ENCODE data around the gene MALT1.

The MALT1 gene

GRCh38 chr18:58723810-58724602, 52.7 kb downstream of the MALT1 start:
- TF ChIP-seq HDGF (IDR thresholded peaks at IDR 0.05; ENCODE audit: borderline replicate concordance) = no peak
- TF ChIP-seq TARDBP (IDR thresholded peaks at IDR 0.05) = no peak
- no peak for TF ChIP-seq ELF4 (IDR thresholded peaks at IDR 0.05)
- TF ChIP-seq FOXA1 (IDR thresholded peaks at IDR 0.05) = no peak
- no peak for TF ChIP-seq FOXK2 (IDR thresholded peaks at IDR 0.05)
- no peak for TF ChIP-seq SP1 (IDR thresholded peaks at IDR 0.05)
- TF ChIP-seq CTBP1 (IDR thresholded peaks at IDR 0.05; ENCODE audit: borderline replicate concordance) = no peak
- TF ChIP-seq ARNT (IDR thresholded peaks at IDR 0.05) = no peak
- no peak for TF ChIP-seq L3MBTL2 (conservative IDR thresholded peaks at IDR 0.05)
- TF ChIP-seq NFRKB (IDR thresholded peaks at IDR 0.05) = no peak
- TF ChIP-seq ZNF384 (IDR thresholded peaks at IDR 0.05) = no peak
- TF ChIP-seq BHLHE40 (IDR thresholded peaks at IDR 0.05; ENCODE audit: borderline replicate concordance) = no peak
- no peak for TF ChIP-seq LEF1 (IDR thresholded peaks at IDR 0.05; ENCODE audit: borderline replicate concordance)
- DNase-seq (ENCODE audit: extremely low spot score) = no peak
- POLR2A ChIA-PET = no interaction called here
- CTCF ChIA-PET = interaction anchor here (1.0 kb wide), 1 partner anchor 85 kb away, joined by 3 read pairs; no protein-coding TSS in a partner anchor

DNA sequence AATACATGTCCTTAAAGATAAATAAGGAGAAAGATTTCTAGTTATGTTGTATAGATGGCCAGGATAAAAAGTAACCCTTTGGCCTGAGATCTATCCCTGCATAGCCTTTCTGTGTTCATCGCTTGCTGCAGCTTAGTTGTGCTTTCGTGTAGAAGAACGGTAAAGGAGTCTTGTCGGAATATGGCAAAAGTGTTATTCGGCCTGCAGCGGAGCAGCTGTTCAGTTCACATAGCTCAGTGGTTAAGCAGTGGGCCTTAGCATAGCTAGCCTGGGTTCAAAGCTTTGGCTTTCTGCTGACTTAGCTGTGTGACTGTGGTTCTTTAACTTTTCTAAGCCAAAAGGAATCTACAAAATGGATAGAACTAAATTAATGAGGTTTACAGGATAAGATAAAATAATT, 55.4 kb downstream of the MALT1 start:
- CTCF ChIA-PET = no interaction called here
- TF ChIP-seq SP1 (IDR thresholded peaks at IDR 0.05) (no peak), ZNF384 (IDR thresholded peaks at IDR 0.05) (no peak), HDGF (IDR thresholded peaks at IDR 0.05; ENCODE audit: borderline replicate concordance) (no peak), L3MBTL2 (conservative IDR thresholded peaks at IDR 0.05) (no peak)
- POLR2A ChIA-PET = no interaction called here
- DNase-seq (ENCODE audit: extremely low spot score) = no peak

- TF ChIP-seq ARNT (IDR thresholded peaks at IDR 0.05) (no peak), FOXK2 (IDR thresholded peaks at IDR 0.05) (no peak), ZNF384 (IDR thresholded peaks at IDR 0.05) (no peak), ELF4 (IDR thresholded peaks at IDR 0.05) (no peak), SUZ12 (IDR thresholded peaks at IDR 0.05) (no peak), NFRKB (IDR thresholded peaks at IDR 0.05) (no peak), FOXM1 (IDR thresholded peaks at IDR 0.05; ENCODE audit: borderline replicate concordance) (no peak), LEF1 (IDR thresholded peaks at IDR 0.05; ENCODE audit: borderline replicate concordance) (no peak), CTBP1 (IDR thresholded peaks at IDR 0.05; ENCODE audit: borderline replicate concordance) (no peak), FOXA1 (IDR thresholded peaks at IDR 0.05) (no peak), SP1 (IDR thresholded peaks at IDR 0.05) (no peak), TARDBP (IDR thresholded peaks at IDR 0.05) (no peak), L3MBTL2 (conservative IDR thresholded peaks at IDR 0.05) (no peak), BHLHE40 (IDR thresholded peaks at IDR 0.05; ENCODE audit: borderline replicate concordance) (no peak), HDGF (IDR thresholded peaks at IDR 0.05; ENCODE audit: borderline replicate concordance) (no peak)
- TF ChIP-seq, protein P1, sequence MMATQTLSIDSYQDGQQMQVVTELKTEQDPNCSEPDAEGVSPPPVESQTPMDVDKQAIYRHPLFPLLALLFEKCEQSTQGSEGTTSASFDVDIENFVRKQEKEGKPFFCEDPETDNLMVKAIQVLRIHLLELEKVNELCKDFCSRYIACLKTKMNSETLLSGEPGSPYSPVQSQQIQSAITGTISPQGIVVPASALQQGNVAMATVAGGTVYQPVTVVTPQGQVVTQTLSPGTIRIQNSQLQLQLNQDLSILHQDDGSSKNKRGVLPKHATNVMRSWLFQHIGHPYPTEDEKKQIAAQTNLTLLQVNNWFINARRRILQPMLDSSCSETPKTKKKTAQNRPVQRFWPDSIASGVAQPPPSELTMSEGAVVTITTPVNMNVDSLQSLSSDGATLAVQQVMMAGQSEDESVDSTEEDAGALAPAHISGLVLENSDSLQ (IDR thresholded peaks at IDR 0.05) = no peak
- DNase-seq (ENCODE audit: extremely low spot score) = no peak
- ChIA-PET POLR2A (no interaction called here), CTCF (no interaction called here)
These were observed 56.7 kb downstream of the MALT1 start for GRCh38 chr18:58727776-58728500.

- POLR2A ChIA-PET = no interaction called here
- DNase-seq (ENCODE audit: extremely low spot score) = no peak
- TF ChIP-seq HDGF (IDR thresholded peaks at IDR 0.05; ENCODE audit: borderline replicate concordance) (no peak), FOXA1 (IDR thresholded peaks at IDR 0.05) (no peak), LEF1 (IDR thresholded peaks at IDR 0.05; ENCODE audit: borderline replicate concordance) (no peak), BHLHE40 (IDR thresholded peaks at IDR 0.05; ENCODE audit: borderline replicate concordance) (no peak), CTBP1 (IDR thresholded peaks at IDR 0.05; ENCODE audit: borderline replicate concordance) (no peak), SP1 (IDR thresholded peaks at IDR 0.05) (no peak), FOXM1 (IDR thresholded peaks at IDR 0.05; ENCODE audit: borderline replicate concordance) (no peak), L3MBTL2 (conservative IDR thresholded peaks at IDR 0.05) (no peak), ARNT (IDR thresholded peaks at IDR 0.05) (no peak), ZNF384 (IDR thresholded peaks at IDR 0.05) (no peak), ELF4 (IDR thresholded peaks at IDR 0.05) (no peak)
- CTCF ChIA-PET = no interaction called here
These were observed 57.5 kb downstream of the MALT1 start for GRCh38 chr18:58728719-58729118.

GRCh38 chr18:58730618-58731017, 59.4 kb downstream of the MALT1 start:
- ChIA-PET POLR2A (no interaction called here), CTCF (no interaction called here)
- TF ChIP-seq HDGF (IDR thresholded peaks at IDR 0.05; ENCODE audit: borderline replicate concordance) (no peak), LEF1 (IDR thresholded peaks at IDR 0.05; ENCODE audit: borderline replicate concordance) (no peak), ZNF384 (IDR thresholded peaks at IDR 0.05) (no peak), L3MBTL2 (conservative IDR thresholded peaks at IDR 0.05) (no peak), CTBP1 (IDR thresholded peaks at IDR 0.05; ENCODE audit: borderline replicate concordance) (no peak), NFRKB (IDR thresholded peaks at IDR 0.05) (no peak), SUZ12 (IDR thresholded peaks at IDR 0.05) (no peak), FOXM1 (IDR thresholded peaks at IDR 0.05; ENCODE audit: borderline replicate concordance) (no peak), BHLHE40 (IDR thresholded peaks at IDR 0.05; ENCODE audit: borderline replicate concordance) (no peak), FOXA1 (IDR thresholded peaks at IDR 0.05) (no peak), FOXK2 (IDR thresholded peaks at IDR 0.05) (no peak), TARDBP (IDR thresholded peaks at IDR 0.05) (no peak), ELF4 (IDR thresholded peaks at IDR 0.05) (no peak), SP1 (IDR thresholded peaks at IDR 0.05) (no peak), ARNT (IDR thresholded peaks at IDR 0.05) (no peak)
- TF ChIP-seq, protein P1 (IDR thresholded peaks at IDR 0.05) = no peak
- DNase-seq (ENCODE audit: extremely low spot score) = no peak

DNA sequence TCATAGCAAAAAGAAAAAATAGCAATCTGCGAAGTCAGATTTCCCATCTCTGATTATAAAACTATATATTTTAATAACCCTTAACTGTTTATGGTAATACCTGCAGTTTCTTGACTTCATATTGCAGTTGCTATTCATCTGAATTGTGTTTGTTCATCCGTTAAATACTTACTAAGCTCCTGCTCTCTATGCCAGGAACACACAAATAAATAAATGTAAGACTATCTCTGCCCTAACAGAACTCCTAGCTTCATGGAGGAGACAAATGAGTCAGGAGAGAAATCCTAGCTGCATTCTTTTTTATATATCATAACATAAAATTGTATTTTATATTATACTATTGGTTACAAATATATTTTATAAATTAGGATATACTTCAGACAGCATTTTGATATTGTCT, 61.2 kb downstream of the MALT1 start:
- CTCF ChIA-PET = no interaction called here
- TF ChIP-seq TARDBP (IDR thresholded peaks at IDR 0.05) = no peak
- TF ChIP-seq, protein P1 (IDR thresholded peaks at IDR 0.05) = no peak
- no peak for TF ChIP-seq ELF4 (IDR thresholded peaks at IDR 0.05)
- no peak for TF ChIP-seq FOXA1 (IDR thresholded peaks at IDR 0.05)
- no peak for TF ChIP-seq ZNF384 (IDR thresholded peaks at IDR 0.05)
- TF ChIP-seq SP1 (IDR thresholded peaks at IDR 0.05) = no peak
- no peak for TF ChIP-seq ARNT (IDR thresholded peaks at IDR 0.05)
- TF ChIP-seq SUZ12 (IDR thresholded peaks at IDR 0.05) = no peak
- TF ChIP-seq CTBP1 (IDR thresholded peaks at IDR 0.05; ENCODE audit: borderline replicate concordance) = no peak
- TF ChIP-seq FOXK2 (IDR thresholded peaks at IDR 0.05) = no peak
- no peak for DNase-seq (ENCODE audit: extremely low spot score)
- POLR2A ChIA-PET = interaction anchor here (1.1 kb wide), 1 partner anchor 61 kb away, joined by 3 read pairs; the partner anchor contains the start of gene MALT1
